Aorta (tissue), 5 donors: Measurements from ENCODE around the gene ZNF267. TPM values are rescaled to one million over a fixed set of nuclear protein-coding genes. Genes with fewer than 3 reads are reported as not detected.

Source experiments
- ATAC-seq: fragments of 200-7000 bp; cut with Tn5 transposase; one replicate; pipeline ENCODE4 v1.9.1; 2022; ENCODE audit warnings: moderate library complexity; ENCODE audit not compliant: low FRiP score
- DNase-seq, 2 donors: peaks; one replicate each; pipeline ENCODE4 v3.0.0-alpha.2; 2020
- H3K27ac ChIP-seq, 2 donors: one replicate each; pipeline ENCODE4 v1.5.1; 2013; ENCODE audit warnings: low read length in 2 of 2, mild to moderate bottlenecking in 2 of 2, moderate library complexity in 2 of 2, control low read depth in 1 of 2, inconsistent platforms in 1 of 2, low read depth in 1 of 2
- H3K27me3 ChIP-seq, 2 donors: one replicate each; pipeline ENCODE4 v1.6.1; 2013; ENCODE audit warnings: control low read depth in 1 of 2, low read length in 1 of 2, mild to moderate bottlenecking in 1 of 2, moderate library complexity in 1 of 2; ENCODE audit not compliant: insufficient read depth in 2 of 2, control insufficient read depth in 1 of 2
- H3K36me3 ChIP-seq, 2 donors: one replicate each; pipeline ENCODE4 v1.6.1; 2013; ENCODE audit warnings: control low read depth in 1 of 2, low read length in 1 of 2, mild to moderate bottlenecking in 1 of 2; ENCODE audit not compliant: insufficient read depth in 2 of 2, control insufficient read depth in 1 of 2
- H3K4me1 ChIP-seq, 2 donors: one replicate each; pipeline ENCODE4 v1.6.1; 2013; ENCODE audit warnings: low read length in 2 of 2, control low read depth in 1 of 2, mild to moderate bottlenecking in 1 of 2, moderate library complexity in 1 of 2; ENCODE audit not compliant: insufficient read depth in 2 of 2, control insufficient read depth in 1 of 2
- H3K4me3 ChIP-seq, 2 donors: one replicate each; pipeline ENCODE4 v1.5.1; 2013; ENCODE audit warnings: low read length in 2 of 2, control low read depth in 1 of 2, mild to moderate bottlenecking in 1 of 2
- H3K9me3 ChIP-seq: one replicate; pipeline ENCODE4 v1.6.1; 2013; ENCODE audit warnings: mild to moderate bottlenecking, low read length; ENCODE audit not compliant: control insufficient read depth
- WGBS, 2 donors: extraction: QIAGEN DNeasy Blood & Tissue Kit; methylation state at CpG; one replicate each; pipeline ENCODE4 v1.1.7; 2013; 5-methylcytosine and 5-hydroxymethylcytosine counted together
- intact Hi-C, 2 donors: fragments of 100-400 bp; cut with DNase I; formaldehyde crosslinking; loops; one replicate each; pipeline versions ENCODE4 v1.14.2 to v1.15.0; 2022
- polyA plus RNA-seq, 2 donors: library from polyadenylated mRNA; stranded (reverse); fragments of 200-250 nt; gene quantifications; one replicate each; pipeline ENCODE4 v1.2.3, GENCODE V29; 2013
- total RNA-seq, 2 donors: library from RNA; stranded (reverse); fragmentation: NEBNext Ultra II Directional; extraction: Animal tissue kit (Norgen Biotek cat#: 25700); gene quantifications; one replicate each; pipeline ENCODE4 v1.2.1, GENCODE V29; 2021
- donor health status: healthy with polysubstance abuse.
- donor health status: Bipolar disorder and iron deficiency.
- donor health status: DM: no; HTN: no; CAD: no.
- donor health status: DM: no; HTN: no; CAD: no.
- donor health status: DM: yes; HTN: yes; CAD: no.

Gene ZNF267
- total and polyA plus RNA-seq, 4 donors, result 1.6 to 17.7 (median 9.6) TPM

DNA sequence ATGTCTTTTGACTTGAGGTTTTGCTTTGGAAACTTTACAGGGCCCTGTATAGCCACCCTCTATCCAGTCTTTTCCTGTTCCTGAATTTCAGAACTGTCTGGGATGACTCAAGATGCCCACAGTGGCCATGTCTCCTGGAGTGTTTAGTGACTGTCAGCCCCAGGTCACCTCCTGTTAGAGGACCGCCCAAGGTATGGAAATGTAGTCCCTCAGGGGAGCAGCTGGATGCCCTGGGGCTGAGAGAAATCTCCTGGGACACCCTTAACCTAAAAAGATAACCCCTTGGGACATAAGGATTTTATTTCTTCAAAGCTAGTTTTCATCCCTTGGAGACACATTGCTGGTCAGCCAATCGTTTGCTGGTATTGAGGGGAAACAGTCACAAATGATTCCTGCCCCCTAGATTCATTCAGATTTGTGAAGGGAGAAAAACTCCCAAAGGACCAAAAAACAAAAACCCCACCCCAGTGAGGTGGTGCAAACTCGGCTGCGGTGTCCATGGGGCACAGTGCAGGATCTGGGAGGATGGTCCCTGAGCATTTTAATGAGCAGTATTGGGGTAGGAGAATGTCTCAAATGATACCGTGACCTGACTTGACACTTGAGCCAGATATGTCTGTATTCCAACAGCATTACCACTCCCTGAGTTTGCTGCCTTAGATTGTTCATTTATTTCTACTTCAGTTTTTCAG lies 1.7 kb downstream of the ZNF267 start:
- 71 to 77% methylated on average over 5 of the region's 5 CpGs for WGBS, 2 donors
- H3K27ac ChIP-seq, result no peak overlapping the region
- intact Hi-C loops, result loop anchor here (5.0 to 10.0 kb wide), 2 partner anchors 163 to 420 kb away; partner anchors contain the start of gene ARMC5 (in 2 of the 2)
- no peaks in the 10 kb centered on the region for H3K36me3 ChIP-seq
- ATAC-seq, result no peak
- no peaks in the 10 kb centered on the region for H3K27me3 ChIP-seq
- H3K4me3 ChIP-seq, result peak overlapping the region in 1 of 2 donors; percentile 94
- DNase-seq, result no peak
- H3K9me3 ChIP-seq, result no peaks in the 10 kb centered on the region
- no peaks in the 10 kb centered on the region for H3K4me1 ChIP-seq

DNA sequence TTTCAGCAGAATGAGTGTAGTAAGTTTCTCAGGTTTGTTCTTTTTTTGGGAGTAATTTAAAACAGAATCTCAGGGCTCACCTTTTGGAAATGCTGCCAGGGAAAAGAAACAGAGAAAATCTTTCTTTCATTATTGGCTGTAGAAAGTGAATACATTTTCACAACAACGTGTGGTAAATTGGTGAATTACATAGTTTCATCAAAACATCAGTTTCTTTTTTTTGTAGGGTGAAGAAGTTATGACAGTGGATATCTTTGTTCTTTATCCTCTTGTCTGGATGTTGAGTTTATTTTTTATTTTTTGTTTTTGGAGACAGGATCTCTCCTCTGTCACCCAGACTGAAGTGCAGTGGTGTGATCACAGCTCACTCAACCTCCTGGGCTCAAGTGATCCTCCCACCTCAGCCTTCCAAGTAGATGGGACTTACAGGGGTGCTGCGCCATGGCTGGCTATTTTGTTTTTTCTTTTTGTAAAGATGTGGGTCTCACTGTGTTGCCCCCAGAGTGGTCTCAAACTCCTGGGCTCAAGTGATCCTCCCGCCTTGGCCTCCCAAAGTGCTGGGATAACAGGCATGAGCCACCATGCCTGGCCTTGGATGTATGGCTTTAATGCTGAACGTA lies 2.4 kb downstream of the ZNF267 start:
- Histone ChIP-seq H3K27ac (no peak overlapping the region), H3K4me3 (no peak overlapping the region), H3K36me3 (no peaks in the 10 kb centered on the region), H3K27me3 (no peaks in the 10 kb centered on the region), H3K4me1 (no peaks in the 10 kb centered on the region), H3K9me3 (no peaks in the 10 kb centered on the region)
- intact Hi-C loops, result loop anchor here (5.0 to 10.0 kb wide), 2 partner anchors 164 to 421 kb away; partner anchors contain the start of gene ARMC5 (in 2 of the 2)
- DNase-seq, result no peak
- WGBS, 2 donors, result 84 to 85% methylated on average over 4 of the region's 4 CpGs
- ATAC-seq, result no peak

- Histone ChIP-seq H3K27me3 (no peaks in the 10 kb centered on the region), H3K9me3 (no peaks in the 10 kb centered on the region), H3K4me1 (peaks cover 0 to 1% of the 10 kb centered on the region in 2 donors), H3K36me3 (no peaks in the 10 kb centered on the region), H3K27ac (no peak overlapping the region), H3K4me3 (no peak overlapping the region)
- intact Hi-C loops, result loop anchor here (5.0 to 10.0 kb wide), 2 partner anchors 165 to 422 kb away; partner anchors contain the start of gene ARMC5 (in 2 of the 2)
- DNase-seq (no peak), ATAC-seq (no peak)
- 49% methylated on average over 5 of the region's 5 CpGs for WGBS, 2 donors
Observed at GRCh38 chr16:31876951-31877828, 3.6 kb downstream of the ZNF267 start.

DNA sequence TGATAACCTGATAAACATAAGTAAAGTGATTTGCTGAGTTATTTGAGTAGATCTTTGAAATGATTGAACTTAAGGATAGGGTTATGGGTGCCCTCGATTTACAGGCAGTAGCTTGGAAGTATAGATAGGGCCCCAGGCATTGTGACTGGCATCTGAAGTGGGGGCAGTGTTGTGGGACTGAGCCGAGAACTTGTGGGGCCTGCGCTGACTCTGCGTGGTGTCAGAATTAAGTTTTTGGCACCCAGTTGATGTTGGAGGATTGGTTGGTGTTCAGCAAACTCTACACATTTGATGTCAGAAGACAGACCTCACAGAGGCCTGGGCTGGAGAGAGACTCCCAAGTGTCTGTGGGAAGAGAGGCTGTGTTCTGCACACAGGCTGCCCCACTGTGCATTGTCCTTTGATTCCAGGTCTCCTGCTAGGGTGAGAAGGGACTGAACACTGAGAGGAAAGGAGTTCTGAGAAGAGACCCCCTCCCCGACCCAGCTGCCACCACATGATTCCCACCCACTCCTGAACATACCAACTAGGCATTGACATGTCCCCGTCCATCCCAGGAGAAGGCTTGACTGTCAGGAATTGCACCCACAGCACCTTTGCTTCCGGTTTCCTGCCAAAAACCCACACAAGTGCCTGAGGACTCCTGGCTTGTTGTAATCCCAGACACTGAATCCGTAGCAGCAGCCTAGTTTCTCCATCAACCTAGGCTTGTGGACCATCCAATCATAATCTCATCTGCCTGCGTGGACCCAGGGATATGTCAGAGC lies 4.5 kb downstream of the ZNF267 start:
- 91 to 93% methylated on average over 9 of the region's 9 CpGs for WGBS, 2 donors
- H3K27ac ChIP-seq, result no peak overlapping the region
- intact Hi-C loops, result loop anchor here (5.0 to 10.0 kb wide), 2 partner anchors 166 to 423 kb away; partner anchors contain the start of gene ARMC5 (in 2 of the 2)
- no peaks in the 10 kb centered on the region for H3K27me3 ChIP-seq
- no peaks in the 10 kb centered on the region for H3K9me3 ChIP-seq
- H3K36me3 ChIP-seq, result no peaks in the 10 kb centered on the region
- DNase-seq (no peak), ATAC-seq (no peak)
- H3K4me3 ChIP-seq, result no peak overlapping the region
- peaks cover 0 to 1% of the 10 kb centered on the region in 2 donors for H3K4me1 ChIP-seq

GRCh38 chr16:31879937-31880321 lies 6.3 kb downstream of the ZNF267 start:
- H3K4me1 ChIP-seq, result peaks cover 0 to 1% of the 10 kb centered on the region in 2 donors
- no peak for ATAC-seq
- intact Hi-C loops, result loop anchor here (5.0 to 10.0 kb wide), 2 partner anchors 168 to 425 kb away; partner anchors contain the start of gene ARMC5 (in 2 of the 2)
- no peaks in the 10 kb centered on the region for H3K27me3 ChIP-seq
- no peak overlapping the region for H3K4me3 ChIP-seq
- 14 to 21% methylated on average over 1 of the region's 1 CpG for WGBS, 2 donors
- no peaks in the 10 kb centered on the region for H3K36me3 ChIP-seq
- H3K9me3 ChIP-seq, result no peaks in the 10 kb centered on the region
- H3K27ac ChIP-seq, result peak overlapping the region in 1 of 2 donors; percentile 52
- DNase-seq, result no peak

- H3K4me3 ChIP-seq, result no peak overlapping the region
- DNase-seq (no peak), ATAC-seq (peak; percentile 61)
- peaks cover 0 to 1% of the 10 kb centered on the region in 2 donors for H3K4me1 ChIP-seq
- H3K36me3 ChIP-seq, result no peaks in the 10 kb centered on the region
- peak overlapping the region in 1 of 2 donors; percentile 52 for H3K27ac ChIP-seq
- intact Hi-C loops, result no loop called here
- H3K27me3 ChIP-seq, result no peaks in the 10 kb centered on the region
- H3K9me3 ChIP-seq, result no peaks in the 10 kb centered on the region
- WGBS, 2 donors, result 19 to 23% methylated on average over 3 of the region's 3 CpGs
Observed at GRCh38 chr16:31880322-31880979, 6.8 kb downstream of the ZNF267 start.

GRCh38 chr16:31886227-31886626 lies 12.6 kb downstream of the ZNF267 start:
- DNase-seq (no peak), ATAC-seq (no peak)
- intact Hi-C loops, result no loop called here
- Histone ChIP-seq H3K4me1 (peaks cover 1 to 4% of the 10 kb centered on the region in 2 donors), H3K36me3 (peaks cover 0 to 2% of the 10 kb centered on the region in 2 donors), H3K27ac (no peak overlapping the region), H3K27me3 (no peaks in the 10 kb centered on the region), H3K9me3 (no peaks in the 10 kb centered on the region), H3K4me3 (no peak overlapping the region)
- WGBS, 2 donors, result 95 to 96% methylated on average over 4 of the region's 4 CpGs
